Fibroblast of lung (primary cell): Measurements from ENCODE around the gene ADH1C.

Experiments used
- EZH2 ChIP-seq: IDR thresholded peaks from 2 replicates; pipeline ENCODE4 v1.5.1; 2012; ENCODE audit warnings: low read length, control low read depth, mild to moderate bottlenecking; ENCODE audit errors: missing control alignments
- TF ChIP-seq, protein P1 (sequence below), 2 donors: IDR thresholded peaks in 1 of 2; conservative IDR thresholded peaks in 1 of 2; 1 replicate in 1 of 2; 2 replicates in 1 of 2; pipeline ENCODE4 v1.5.1; 2011 to 2012; ENCODE audit warnings: low read length in 2 of 2, control low read depth in 1 of 2, inconsistent platforms in 1 of 2, low read depth in 1 of 2, mild to moderate bottlenecking in 1 of 2

DNA sequence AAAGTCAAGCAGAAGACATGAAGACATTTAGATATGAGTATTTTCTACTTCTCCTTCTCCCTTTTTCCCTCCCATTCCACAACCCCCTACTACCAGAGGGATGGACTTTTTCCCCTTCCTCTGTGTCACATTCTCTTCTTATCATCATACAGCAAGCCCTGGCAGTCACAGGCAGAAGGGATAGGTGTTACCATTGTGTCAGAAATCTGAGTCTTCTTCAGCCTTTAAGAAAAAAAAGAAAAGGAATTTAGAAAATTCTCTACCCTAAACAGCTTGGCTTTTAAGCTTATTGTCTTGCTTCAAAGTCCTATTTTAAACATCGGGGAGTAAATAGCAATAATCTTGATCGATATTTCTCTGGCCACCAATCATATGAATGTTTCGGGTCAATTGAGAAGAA, 30.9 kb upstream of the ADH1C start:
- TF ChIP-seq, protein P1, sequence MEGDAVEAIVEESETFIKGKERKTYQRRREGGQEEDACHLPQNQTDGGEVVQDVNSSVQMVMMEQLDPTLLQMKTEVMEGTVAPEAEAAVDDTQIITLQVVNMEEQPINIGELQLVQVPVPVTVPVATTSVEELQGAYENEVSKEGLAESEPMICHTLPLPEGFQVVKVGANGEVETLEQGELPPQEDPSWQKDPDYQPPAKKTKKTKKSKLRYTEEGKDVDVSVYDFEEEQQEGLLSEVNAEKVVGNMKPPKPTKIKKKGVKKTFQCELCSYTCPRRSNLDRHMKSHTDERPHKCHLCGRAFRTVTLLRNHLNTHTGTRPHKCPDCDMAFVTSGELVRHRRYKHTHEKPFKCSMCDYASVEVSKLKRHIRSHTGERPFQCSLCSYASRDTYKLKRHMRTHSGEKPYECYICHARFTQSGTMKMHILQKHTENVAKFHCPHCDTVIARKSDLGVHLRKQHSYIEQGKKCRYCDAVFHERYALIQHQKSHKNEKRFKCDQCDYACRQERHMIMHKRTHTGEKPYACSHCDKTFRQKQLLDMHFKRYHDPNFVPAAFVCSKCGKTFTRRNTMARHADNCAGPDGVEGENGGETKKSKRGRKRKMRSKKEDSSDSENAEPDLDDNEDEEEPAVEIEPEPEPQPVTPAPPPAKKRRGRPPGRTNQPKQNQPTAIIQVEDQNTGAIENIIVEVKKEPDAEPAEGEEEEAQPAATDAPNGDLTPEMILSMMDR (conservative IDR thresholded peaks at IDR 0.05 in 1 of 2, IDR thresholded peaks at IDR 0.05 in 1 of 2; ENCODE audit: low read depth in 1 of 2, low read length in 2 of 2) = no peak
- TF ChIP-seq EZH2 = no peak
